Heart left ventricle (tissue), 16 donors: ENCODE data around the gene GRB7. TPM values are rescaled to one million over a fixed set of nuclear protein-coding genes. Genes with fewer than 3 reads are reported as not detected.

Experiments
- ATAC-seq, 4 donors: fragments of 200-7000 bp; cut with Tn5 transposase; one replicate each; pipeline ENCODE4 v1.9.1; 2020 to 2022; ENCODE audit warnings: moderate library complexity in 4 of 4, mild to moderate bottlenecking in 3 of 4, moderate number of reproducible peaks in 1 of 4
- DNase-seq, 5 donors: peaks; one replicate each; pipeline ENCODE4 v3.0.0-alpha.2; 2020
- H3K27ac ChIP-seq, 12 donors: fragments of 200-600 bp; sonication (generic) in 4 of 12; one replicate each; pipeline versions ENCODE4 v1.5.0 to v1.8.0; 2016 to 2022; ENCODE audit warnings: mild to moderate bottlenecking in 2 of 12
- H3K27me3 ChIP-seq, 9 donors: fragments of 200-600 bp; sonication (generic) in 2 of 9; one replicate each; pipeline versions ENCODE4 v1.5.1 to v1.8.0; 2016 to 2022; ENCODE audit warnings: mild to moderate bottlenecking in 3 of 9
- H3K36me3 ChIP-seq, 9 donors: fragments of 200-600 bp; sonication (generic) in 2 of 9; one replicate each; pipeline versions ENCODE4 v1.5.0 to v1.8.0; 2018 to 2022; ENCODE audit warnings: mild to moderate bottlenecking in 2 of 9
- H3K4me1 ChIP-seq, 12 donors: fragments of 200-600 bp; sonication (generic) in 4 of 12; one replicate each; pipeline versions ENCODE4 v1.5.0 to v1.8.0; 2016 to 2022; ENCODE audit warnings: mild to moderate bottlenecking in 3 of 12
- H3K4me3 ChIP-seq, 12 donors: fragments of 200-600 bp; sonication (generic) in 4 of 12; one replicate each; pipeline versions ENCODE4 v1.5.0 to v1.8.0; 2017 to 2022; ENCODE audit warnings: mild to moderate bottlenecking in 9 of 12, moderate library complexity in 4 of 12
- H3K9me3 ChIP-seq, 12 donors: fragments of 200-600 bp; sonication (generic) in 4 of 12; one replicate each; pipeline versions ENCODE4 v1.5.0 to v1.8.0; 2016 to 2022; ENCODE audit warnings: mild to moderate bottlenecking in 1 of 12
- POLR2A ChIP-seq, 2 donors: fragments of 450-650 bp; IDR thresholded peaks; one replicate each; pipeline ENCODE4 v1.6.1; 2017; ENCODE audit warnings: antibody characterized with exemption in 2 of 2, mild to moderate bottlenecking in 2 of 2, moderate library complexity in 2 of 2
- WGBS, 4 donors: extraction: QIAGEN DNeasy Blood & Tissue Kit in 2 of 4; methylation state at CpG; one replicate each; pipeline versions ENCODE4 v1.1.5 to v1.1.7; 2013 to 2018; 5-methylcytosine and 5-hydroxymethylcytosine counted together
- intact Hi-C, 10 donors: fragments of 100-400 bp; cut with DNase I; formaldehyde crosslinking; loops; one replicate each; pipeline versions ENCODE4 v1.11.1 to v1.14.2; 2022
- polyA plus RNA-seq, 2 donors: library from polyadenylated mRNA; stranded (reverse); fragments of 200-250 nt; gene quantifications; one replicate each; pipeline ENCODE4 v1.2.3, GENCODE V29; 2013
- total RNA-seq, 9 donors: library from RNA; depleted of rRNA in 2 of 9; stranded (reverse); fragments of >200 nt in 2 of 9; fragmentation: NEBNext Ultra II Directional in 3 of 9; extraction: Animal tissue kit (Norgen Biotek cat#: 25700) in 3 of 9; gene quantifications; one replicate each; pipeline versions ENCODE4 v1.1.0 to v1.2.4, GENCODE V29; 2016 to 2023
- TF ChIP-seq, protein P1 (sequence below), 12 donors: fragments of 200-600 bp; sonication (generic) in 4 of 12; IDR thresholded peaks; one replicate each; pipeline versions ENCODE4 v1.5.0 to v1.8.0; 2018 to 2022; ENCODE audit warnings: antibody characterized with exemption in 12 of 12, mild to moderate bottlenecking in 5 of 12
- donor health status: ischemic (EF 13 %, LVEDD 7.1; RV severe dilation, severe dysfunction).
- donor health status: healthy with polysubstance abuse.
- donor health status: DM: no; HTN: yes; CAD: no.
- donor health status: DM: no; HTN: no; CAD: no.
- donor health status: ischemic (EF 25% LVEDD 6.9; RV normal size, moderate dysfunction).
- donor health status: ischemic (EF 25% LVEDD 5.7; RV mildly dilated, moderate dysfunction).
- donor health status: healthy.
- donor health status: DM: yes; HTN: yes; CAD: no.
- donor health status: ischemic (EF 35%, LVEDD 5.7; RV mildly dilated, moderate dysfunction).
- donor health status: nonischemic (EF 11% LVEDD 7.7; RV severe dilation, severe dysfunction).
- donor health status: DM: yes; HTN: yes; CAD: no.
- donor health status: PGD.
- donor health status: ischemic (EF 29% LVEDD 5.4; RV normal size, mild dysfunction).
- donor health status: nonischemic (EF 23%, LVEDD 6.1; RV moderate dilation, normal function).

GRB7 gene
- total and polyA plus RNA-seq, 11 donors: 0.48 to 8.2 (median 1.3) TPM

DNA sequence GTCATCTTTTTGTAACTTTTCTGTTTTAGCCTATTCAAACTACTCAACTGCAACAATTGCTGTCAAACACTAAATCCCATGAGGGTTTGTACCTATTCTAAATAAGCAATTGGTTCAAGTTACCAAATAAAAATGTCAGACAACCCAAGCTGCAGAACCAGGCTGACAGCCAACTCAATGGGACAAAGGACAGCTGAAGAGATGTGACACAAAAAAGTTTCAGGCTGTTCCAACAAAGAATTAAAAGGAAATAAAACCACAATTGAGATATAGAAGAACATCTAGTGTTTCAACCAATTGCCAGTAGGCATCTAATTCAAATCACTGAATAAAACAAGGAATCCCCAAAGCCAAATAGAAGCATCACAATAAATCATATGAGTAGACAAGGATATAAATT, 49.3 kb downstream of the GRB7 start:
- H3K36me3 ChIP-seq: no peaks in the 10 kb centered on the region

DNA sequence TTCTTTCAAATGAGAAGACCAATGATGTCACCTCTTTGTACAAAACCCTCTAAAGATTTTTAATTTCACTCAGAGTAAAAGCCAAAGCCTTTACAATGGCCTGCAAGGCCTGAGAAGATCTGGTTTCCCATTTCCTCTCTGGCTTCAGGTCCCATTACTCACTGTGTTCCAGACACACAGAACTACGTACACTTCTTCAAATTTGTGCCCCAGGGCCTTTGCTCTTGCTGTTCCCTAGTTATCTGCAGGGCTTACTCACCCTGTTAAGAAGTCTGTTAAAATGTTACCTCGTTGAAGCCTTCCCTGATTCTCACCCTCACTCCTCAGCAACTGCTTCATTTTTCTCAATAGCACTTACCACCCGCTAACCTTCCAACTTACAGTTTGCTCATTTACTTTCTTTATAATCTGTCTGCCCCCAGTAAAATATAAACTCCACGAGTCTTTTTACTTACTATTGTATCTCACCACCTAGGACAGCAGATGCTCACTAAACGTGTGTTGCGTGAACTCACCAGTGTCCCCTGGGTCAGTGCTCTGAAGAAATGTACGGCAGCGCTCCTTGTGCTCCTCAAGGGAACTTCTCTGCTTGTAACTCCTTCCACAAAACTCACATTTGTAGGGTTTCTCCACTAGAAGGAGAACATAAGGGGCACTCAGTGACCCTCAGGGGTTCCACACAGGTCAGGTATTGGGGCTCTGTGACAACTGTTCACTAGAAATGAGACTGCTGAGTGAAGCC, 50.2 kb downstream of the GRB7 start:
- H3K27me3 ChIP-seq: peaks cover 0 to 36% (median 7%) of the 10 kb centered on the region in 9 donors
- H3K4me3 ChIP-seq: no peak overlapping the region
- no peaks in the 10 kb centered on the region for H3K9me3 ChIP-seq
- DNase-seq (no peak), ATAC-seq (no peak)
- TF ChIP-seq, protein P1, sequence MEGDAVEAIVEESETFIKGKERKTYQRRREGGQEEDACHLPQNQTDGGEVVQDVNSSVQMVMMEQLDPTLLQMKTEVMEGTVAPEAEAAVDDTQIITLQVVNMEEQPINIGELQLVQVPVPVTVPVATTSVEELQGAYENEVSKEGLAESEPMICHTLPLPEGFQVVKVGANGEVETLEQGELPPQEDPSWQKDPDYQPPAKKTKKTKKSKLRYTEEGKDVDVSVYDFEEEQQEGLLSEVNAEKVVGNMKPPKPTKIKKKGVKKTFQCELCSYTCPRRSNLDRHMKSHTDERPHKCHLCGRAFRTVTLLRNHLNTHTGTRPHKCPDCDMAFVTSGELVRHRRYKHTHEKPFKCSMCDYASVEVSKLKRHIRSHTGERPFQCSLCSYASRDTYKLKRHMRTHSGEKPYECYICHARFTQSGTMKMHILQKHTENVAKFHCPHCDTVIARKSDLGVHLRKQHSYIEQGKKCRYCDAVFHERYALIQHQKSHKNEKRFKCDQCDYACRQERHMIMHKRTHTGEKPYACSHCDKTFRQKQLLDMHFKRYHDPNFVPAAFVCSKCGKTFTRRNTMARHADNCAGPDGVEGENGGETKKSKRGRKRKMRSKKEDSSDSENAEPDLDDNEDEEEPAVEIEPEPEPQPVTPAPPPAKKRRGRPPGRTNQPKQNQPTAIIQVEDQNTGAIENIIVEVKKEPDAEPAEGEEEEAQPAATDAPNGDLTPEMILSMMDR (IDR thresholded peaks at IDR 0.05): no peak
- TF ChIP-seq POLR2A (IDR thresholded peaks at IDR 0.05): no peak
- 79 to 85% (median 83%) methylated on average over 8 of the region's 8 CpGs for WGBS, 4 donors
- H3K36me3 ChIP-seq: no peaks in the 10 kb centered on the region
- peaks cover 0 to 4% (median 0%) of the 10 kb centered on the region in 12 donors for H3K4me1 ChIP-seq
- intact Hi-C loops: no loop called here
- no peak overlapping the region for H3K27ac ChIP-seq

More for the DNA sequence above, 49.3 kb downstream of the GRB7 start:
- Histone ChIP-seq H3K4me3 (no peak overlapping the region), H3K27ac (no peak overlapping the region), H3K4me1 (peaks cover 0 to 12% (median 0%) of the 10 kb centered on the region in 12 donors), H3K27me3 (peaks cover 0 to 31% (median 7%) of the 10 kb centered on the region in 9 donors), H3K9me3 (no peaks in the 10 kb centered on the region)
- intact Hi-C loops: no loop called here
- DNase-seq (no peak), ATAC-seq (no peak)
- TF ChIP-seq, protein P1 (IDR thresholded peaks at IDR 0.05): no peak
- no peak for TF ChIP-seq POLR2A (IDR thresholded peaks at IDR 0.05)

DNA sequence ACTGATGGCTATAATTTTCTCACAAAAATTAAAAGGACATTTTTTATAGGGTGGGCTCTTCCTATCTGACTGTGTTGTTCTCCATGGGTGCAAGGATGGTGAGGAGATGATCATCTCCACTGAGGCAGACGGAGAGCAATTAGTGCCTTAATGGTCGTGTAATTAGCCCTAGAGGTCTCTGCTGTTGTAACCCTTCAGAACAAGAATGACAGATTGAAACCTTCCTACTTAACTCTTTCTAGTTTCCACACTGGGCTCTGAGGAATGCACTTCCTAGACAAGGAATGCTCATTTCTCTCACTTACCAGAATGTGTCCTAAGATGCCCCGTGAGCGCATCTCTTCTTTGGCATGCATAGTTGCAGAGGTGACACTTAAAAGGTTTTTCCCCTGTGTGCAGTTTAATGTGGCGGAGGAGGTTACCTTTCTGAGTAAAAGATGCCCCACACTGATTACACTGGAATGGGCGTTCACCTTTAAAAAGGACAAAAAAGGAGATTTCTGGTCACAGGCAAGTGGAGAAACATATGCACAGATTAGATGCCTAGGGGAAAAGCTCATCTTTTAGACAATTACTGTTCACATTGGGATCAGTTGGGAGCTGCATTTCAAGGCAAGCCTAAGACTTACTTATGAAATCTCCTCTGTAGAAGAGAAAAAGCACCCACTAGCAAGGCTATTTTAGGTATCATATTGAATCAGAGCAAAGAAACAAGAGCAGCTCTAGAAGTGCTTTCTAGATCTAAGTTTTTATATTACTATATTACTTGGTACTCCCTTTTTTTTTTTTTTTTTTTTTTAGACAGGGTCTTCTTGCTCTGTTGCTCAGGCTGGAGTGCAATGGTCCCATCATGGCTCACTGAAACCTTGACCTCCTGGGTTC, 53.6 kb downstream of the GRB7 start:
- Histone ChIP-seq H3K36me3 (no peaks in the 10 kb centered on the region), H3K27ac (peak overlapping the region in 1 of 12 donors; percentile 12), H3K9me3 (no peaks in the 10 kb centered on the region), H3K4me3 (no peak overlapping the region), H3K4me1 (no peaks in the 10 kb centered on the region), H3K27me3 (peaks cover 0 to 25% (median 6%) of the 10 kb centered on the region in 9 donors)
- TF ChIP-seq, protein P1 (IDR thresholded peaks at IDR 0.05): no peak
- TF ChIP-seq POLR2A (IDR thresholded peaks at IDR 0.05): no peak
- 55 to 63% (median 56%) methylated on average over 6 of the region's 6 CpGs for WGBS, 4 donors
- no peak for ATAC-seq
- intact Hi-C loops: no loop called here
- no peak for DNase-seq
